Measurements from ENCODE around the gene TREX2. TPM values are rescaled to one million over a fixed set of nuclear protein-coding genes. Genes with fewer than 3 reads are reported as not detected.

The TREX2 gene
- total and polyA plus RNA-seq, 2 of the 8 experiments (the other 6 are each of a cell fraction or from before 2014, with no cell fraction given), result 0.71 to 0.80 TPM

- no peak for TF ChIP-seq SRF (IDR thresholded peaks at IDR 0.05; ENCODE audit: low read depth, low read length)
- no peak for TF ChIP-seq POLR2AphosphoS5 (IDR thresholded peaks at IDR 0.05; ENCODE audit: low read depth, low read length)
- TF ChIP-seq KDM5A (IDR thresholded peaks at IDR 0.05; ENCODE audit: low read length), result no peak
- TF ChIP-seq CHD1 (IDR thresholded peaks at IDR 0.05; ENCODE audit: low read depth, low read length), result no peak
Measured at GRCh38 chrX:153487590-153488071, 41.8 kb upstream of the TREX2 start (continued).

All from H1 (cell line).